ENCODE data around the gene PRSS57. TPM values are rescaled to one million over a fixed set of nuclear protein-coding genes. Genes with fewer than 3 reads are reported as not detected.
A peak's percentile ranks its signal among the peaks of the same experiment; 100 is the strongest.

Gene PRSS57
- total and polyA plus RNA-seq, 2 of the 13 experiments (the other 11 are each of a cell fraction or from before 2014, with no cell fraction given) = 0.12 TPM; not detected in 1

DNA sequence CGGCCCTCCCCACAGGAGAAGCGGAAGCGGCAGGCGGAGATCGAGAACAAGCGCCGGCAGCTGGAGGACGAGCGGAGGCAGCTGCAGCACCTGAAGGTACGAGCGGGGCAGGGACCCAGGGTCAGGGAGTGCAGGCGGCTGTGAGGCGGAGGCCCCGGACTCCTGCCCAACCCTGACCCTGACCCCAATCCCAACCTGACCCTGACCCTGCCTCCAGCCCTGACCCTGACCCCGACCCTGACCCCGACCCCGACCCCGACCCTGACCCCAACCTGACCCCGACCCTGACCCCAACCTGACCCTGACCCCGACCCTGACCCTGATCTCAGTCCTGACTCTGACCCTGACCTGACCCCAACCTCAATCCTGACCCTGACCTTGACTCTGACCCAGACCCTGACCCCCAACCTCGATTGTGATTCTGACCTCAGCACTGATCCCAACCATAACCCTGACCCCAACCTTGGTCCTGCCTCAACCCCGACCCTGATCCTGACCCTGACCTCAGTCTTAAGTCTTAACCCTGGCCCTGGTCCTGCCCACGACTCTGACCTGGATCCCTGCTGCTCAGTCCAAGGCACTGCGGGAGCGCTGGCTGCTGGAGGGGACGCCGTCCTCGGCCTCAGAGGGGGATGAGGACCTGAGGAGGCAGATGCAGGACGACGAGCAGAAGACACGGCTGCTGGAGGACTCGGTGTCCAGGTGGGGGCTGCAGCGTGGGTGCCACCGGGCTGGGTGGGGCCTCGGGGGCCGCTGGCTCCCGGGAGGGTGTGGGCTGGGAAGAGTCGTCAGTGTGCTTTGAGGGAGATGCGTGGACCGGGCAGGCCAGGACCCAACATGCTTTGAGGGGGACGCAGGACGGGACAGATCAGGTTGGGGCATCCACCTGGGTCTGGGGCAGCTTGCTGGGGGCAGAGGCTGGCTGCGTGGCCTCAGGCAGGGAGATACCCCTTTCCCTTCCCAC, 32.0 kb upstream of the PRSS57 start (continued):
- 0 out of 2 replicates have a peak, but pooled peaks have one; percentile 16 for TF ChIP-seq TBX3 (IDR thresholded peaks at IDR 0.05; ENCODE audit: borderline replicate concordance)
- no peak for TF ChIP-seq PAWR (CRISPR knock-in tag; IDR thresholded peaks at IDR 0.05; ENCODE audit: borderline replicate concordance)
- peak; percentile 96 for TF ChIP-seq SKI (IDR thresholded peaks at IDR 0.05; ENCODE audit: partially characterized antibody)
- TF ChIP-seq BHLHE40 (IDR thresholded peaks at IDR 0.05; ENCODE audit: low read length) = 0 out of 2 replicates have a peak, but pooled peaks have one; percentile 6
- TF ChIP-seq, protein P1, sequence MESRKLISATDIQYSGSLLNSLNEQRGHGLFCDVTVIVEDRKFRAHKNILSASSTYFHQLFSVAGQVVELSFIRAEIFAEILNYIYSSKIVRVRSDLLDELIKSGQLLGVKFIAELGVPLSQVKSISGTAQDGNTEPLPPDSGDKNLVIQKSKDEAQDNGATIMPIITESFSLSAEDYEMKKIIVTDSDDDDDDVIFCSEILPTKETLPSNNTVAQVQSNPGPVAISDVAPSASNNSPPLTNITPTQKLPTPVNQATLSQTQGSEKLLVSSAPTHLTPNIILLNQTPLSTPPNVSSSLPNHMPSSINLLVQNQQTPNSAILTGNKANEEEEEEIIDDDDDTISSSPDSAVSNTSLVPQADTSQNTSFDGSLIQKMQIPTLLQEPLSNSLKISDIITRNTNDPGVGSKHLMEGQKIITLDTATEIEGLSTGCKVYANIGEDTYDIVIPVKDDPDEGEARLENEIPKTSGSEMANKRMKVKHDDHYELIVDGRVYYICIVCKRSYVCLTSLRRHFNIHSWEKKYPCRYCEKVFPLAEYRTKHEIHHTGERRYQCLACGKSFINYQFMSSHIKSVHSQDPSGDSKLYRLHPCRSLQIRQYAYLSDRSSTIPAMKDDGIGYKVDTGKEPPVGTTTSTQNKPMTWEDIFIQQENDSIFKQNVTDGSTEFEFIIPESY (CRISPR knock-in tag; IDR thresholded peaks at IDR 0.05) = no peak
- TF ChIP-seq ZNF563 (CRISPR knock-in tag; IDR thresholded peaks at IDR 0.05) = no peak
- TF ChIP-seq BORCS8-MEF2B (CRISPR knock-in tag; IDR thresholded peaks at IDR 0.05) = peak; percentile 47; the same call in 1 of the 2 replicates
- no peak for TF ChIP-seq ZNF367 (CRISPR knock-in tag; IDR thresholded peaks at IDR 0.05; ENCODE audit: borderline replicate concordance)
- TF ChIP-seq CCAR2 (optimal IDR thresholded peaks at IDR 0.05; ENCODE audit: low read depth, low read length) = no peak
- no peak for TF ChIP-seq ZBTB20 (CRISPR knock-in tag; IDR thresholded peaks at IDR 0.05; ENCODE audit: borderline replicate concordance, low read depth)
- no peak for TF ChIP-seq KLF16 (CRISPR knock-in tag; IDR thresholded peaks at IDR 0.05)
- TF ChIP-seq, protein P2, sequence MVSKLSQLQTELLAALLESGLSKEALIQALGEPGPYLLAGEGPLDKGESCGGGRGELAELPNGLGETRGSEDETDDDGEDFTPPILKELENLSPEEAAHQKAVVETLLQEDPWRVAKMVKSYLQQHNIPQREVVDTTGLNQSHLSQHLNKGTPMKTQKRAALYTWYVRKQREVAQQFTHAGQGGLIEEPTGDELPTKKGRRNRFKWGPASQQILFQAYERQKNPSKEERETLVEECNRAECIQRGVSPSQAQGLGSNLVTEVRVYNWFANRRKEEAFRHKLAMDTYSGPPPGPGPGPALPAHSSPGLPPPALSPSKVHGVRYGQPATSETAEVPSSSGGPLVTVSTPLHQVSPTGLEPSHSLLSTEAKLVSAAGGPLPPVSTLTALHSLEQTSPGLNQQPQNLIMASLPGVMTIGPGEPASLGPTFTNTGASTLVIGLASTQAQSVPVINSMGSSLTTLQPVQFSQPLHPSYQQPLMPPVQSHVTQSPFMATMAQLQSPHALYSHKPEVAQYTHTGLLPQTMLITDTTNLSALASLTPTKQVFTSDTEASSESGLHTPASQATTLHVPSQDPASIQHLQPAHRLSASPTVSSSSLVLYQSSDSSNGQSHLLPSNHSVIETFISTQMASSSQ (IDR thresholded peaks at IDR 0.05; ENCODE audit: low read depth) = no peak
- TF ChIP-seq, protein P2 (CRISPR knock-in tag; IDR thresholded peaks at IDR 0.05; ENCODE audit: borderline replicate concordance) = no peak
- 0 out of 2 replicates have a peak, but pooled peaks have one; percentile 8 for TF ChIP-seq HNF4G (IDR thresholded peaks at IDR 0.05; ENCODE audit: borderline replicate concordance, low read depth, low read length)
- TF ChIP-seq HNF4G (CRISPR knock-in tag; IDR thresholded peaks at IDR 0.05; ENCODE audit: borderline replicate concordance, low read depth) = no peak
- TF ChIP-seq KDM4B (CRISPR knock-in tag; IDR thresholded peaks at IDR 0.05) = no peak
- peak; percentile 81 for TF ChIP-seq RARA (CRISPR knock-in tag; IDR thresholded peaks at IDR 0.05)
- TF ChIP-seq, protein P3, sequence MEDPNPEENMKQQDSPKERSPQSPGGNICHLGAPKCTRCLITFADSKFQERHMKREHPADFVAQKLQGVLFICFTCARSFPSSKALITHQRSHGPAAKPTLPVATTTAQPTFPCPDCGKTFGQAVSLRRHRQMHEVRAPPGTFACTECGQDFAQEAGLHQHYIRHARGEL (CRISPR knock-in tag; IDR thresholded peaks at IDR 0.05) = no peak
- no peak for TF ChIP-seq ZNF225 (CRISPR knock-in tag; IDR thresholded peaks at IDR 0.05)
- TF ChIP-seq MBD4 (IDR thresholded peaks at IDR 0.05; ENCODE audit: borderline replicate concordance, low read length) = no peak
- TF ChIP-seq, protein P4, sequence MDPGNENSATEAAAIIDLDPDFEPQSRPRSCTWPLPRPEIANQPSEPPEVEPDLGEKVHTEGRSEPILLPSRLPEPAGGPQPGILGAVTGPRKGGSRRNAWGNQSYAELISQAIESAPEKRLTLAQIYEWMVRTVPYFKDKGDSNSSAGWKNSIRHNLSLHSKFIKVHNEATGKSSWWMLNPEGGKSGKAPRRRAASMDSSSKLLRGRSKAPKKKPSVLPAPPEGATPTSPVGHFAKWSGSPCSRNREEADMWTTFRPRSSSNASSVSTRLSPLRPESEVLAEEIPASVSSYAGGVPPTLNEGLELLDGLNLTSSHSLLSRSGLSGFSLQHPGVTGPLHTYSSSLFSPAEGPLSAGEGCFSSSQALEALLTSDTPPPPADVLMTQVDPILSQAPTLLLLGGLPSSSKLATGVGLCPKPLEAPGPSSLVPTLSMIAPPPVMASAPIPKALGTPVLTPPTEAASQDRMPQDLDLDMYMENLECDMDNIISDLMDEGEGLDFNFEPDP (CRISPR knock-in tag; conservative IDR thresholded peaks at IDR 0.05) = no peak
- no peak for TF ChIP-seq GZF1 (CRISPR knock-in tag; IDR thresholded peaks at IDR 0.05)

Data from HepG2 (cell line).